Osteocyte (in vitro differentiated cells): Measurements from ENCODE around the gene SRPX2. TPM values are rescaled to one million over a fixed set of nuclear protein-coding genes. Genes with fewer than 3 reads are reported as not detected.
"Not testable (repeated sequence)": the region's sequence is repeated elsewhere in the genome, so short reads cannot be mapped to it uniquely, and the experiment has no call there.

Experiments
- DNase-seq: peaks from one replicate; pipeline ENCODE4 v3.0.0; 2021; ENCODE audit warnings: mixed read lengths; ENCODE audit not compliant: unreplicated experiment; ENCODE audit errors: extremely low spot score
- H3K27ac Mint-ChIP-seq: one replicate; pipeline ENCODE4 v1.8.0; 2021; ENCODE audit warnings: mild to moderate bottlenecking, mixed read lengths; ENCODE audit not compliant: unreplicated experiment
- H3K27me3 Mint-ChIP-seq: one replicate; pipeline ENCODE4 v1.8.0; 2021; ENCODE audit warnings: mixed read lengths; ENCODE audit not compliant: unreplicated experiment
- H3K36me3 Mint-ChIP-seq: one replicate; pipeline ENCODE4 v1.8.0; 2021; ENCODE audit warnings: mixed read lengths; ENCODE audit not compliant: unreplicated experiment
- H3K4me1 Mint-ChIP-seq: one replicate; pipeline ENCODE4 v1.8.0; 2021; ENCODE audit warnings: mixed read lengths; ENCODE audit not compliant: unreplicated experiment
- H3K4me3 Mint-ChIP-seq: one replicate; pipeline ENCODE4 v1.8.0; 2021; ENCODE audit warnings: mild to moderate bottlenecking, moderate library complexity, mixed read lengths; ENCODE audit not compliant: unreplicated experiment
- H3K9me3 Mint-ChIP-seq: one replicate; pipeline ENCODE4 v1.8.0; 2021; ENCODE audit warnings: mixed read lengths; ENCODE audit not compliant: unreplicated experiment
- total RNA-seq: library from RNA; stranded (reverse); gene quantifications from 2 replicates; pipeline ENCODE4 v1.2.1, GENCODE V29; 2021
- TF ChIP-seq, protein P1 (sequence below): fragments of 200-600 bp; sonication (generic); IDR thresholded peaks from 2 replicates; pipeline ENCODE4 v1.5.0; 2021; ENCODE audit warnings: antibody characterized with exemption, mild to moderate bottlenecking, moderate library complexity

The SRPX2 gene
- total RNA-seq, 1 donor from 2014 or later, result 47.9 TPM

DNA sequence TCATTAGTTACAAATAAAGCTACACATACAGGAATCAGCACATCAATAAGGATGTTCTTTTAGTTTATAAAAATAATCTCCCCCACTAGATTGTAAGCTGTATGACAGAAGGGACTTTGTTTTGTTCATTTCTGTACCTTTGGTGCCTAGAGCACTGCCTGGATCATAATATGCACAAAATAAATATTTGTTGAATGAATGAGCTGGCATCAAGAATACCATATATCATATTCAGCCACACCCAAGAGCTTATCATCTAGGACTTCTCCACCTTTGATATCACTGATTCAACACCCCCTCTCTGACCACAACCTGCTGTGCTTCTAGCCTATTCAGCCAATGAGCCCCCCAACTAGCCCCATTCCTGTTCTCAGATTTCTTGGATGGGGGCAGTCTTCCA lies 77.3 kb downstream of the SRPX2 start:
- DNase-seq, result no peak
- Mint-ChIP-seq H3K36me3 (no peaks in the 10 kb centered on the region), H3K27me3 (no peaks in the 10 kb centered on the region), H3K9me3 (no peaks in the 10 kb centered on the region), H3K4me1 (peaks cover 14% of the 10 kb centered on the region), H3K27ac (no peak overlapping the region), H3K4me3 (no peak overlapping the region)
- TF ChIP-seq, protein P1, sequence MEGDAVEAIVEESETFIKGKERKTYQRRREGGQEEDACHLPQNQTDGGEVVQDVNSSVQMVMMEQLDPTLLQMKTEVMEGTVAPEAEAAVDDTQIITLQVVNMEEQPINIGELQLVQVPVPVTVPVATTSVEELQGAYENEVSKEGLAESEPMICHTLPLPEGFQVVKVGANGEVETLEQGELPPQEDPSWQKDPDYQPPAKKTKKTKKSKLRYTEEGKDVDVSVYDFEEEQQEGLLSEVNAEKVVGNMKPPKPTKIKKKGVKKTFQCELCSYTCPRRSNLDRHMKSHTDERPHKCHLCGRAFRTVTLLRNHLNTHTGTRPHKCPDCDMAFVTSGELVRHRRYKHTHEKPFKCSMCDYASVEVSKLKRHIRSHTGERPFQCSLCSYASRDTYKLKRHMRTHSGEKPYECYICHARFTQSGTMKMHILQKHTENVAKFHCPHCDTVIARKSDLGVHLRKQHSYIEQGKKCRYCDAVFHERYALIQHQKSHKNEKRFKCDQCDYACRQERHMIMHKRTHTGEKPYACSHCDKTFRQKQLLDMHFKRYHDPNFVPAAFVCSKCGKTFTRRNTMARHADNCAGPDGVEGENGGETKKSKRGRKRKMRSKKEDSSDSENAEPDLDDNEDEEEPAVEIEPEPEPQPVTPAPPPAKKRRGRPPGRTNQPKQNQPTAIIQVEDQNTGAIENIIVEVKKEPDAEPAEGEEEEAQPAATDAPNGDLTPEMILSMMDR, result no peak

DNA sequence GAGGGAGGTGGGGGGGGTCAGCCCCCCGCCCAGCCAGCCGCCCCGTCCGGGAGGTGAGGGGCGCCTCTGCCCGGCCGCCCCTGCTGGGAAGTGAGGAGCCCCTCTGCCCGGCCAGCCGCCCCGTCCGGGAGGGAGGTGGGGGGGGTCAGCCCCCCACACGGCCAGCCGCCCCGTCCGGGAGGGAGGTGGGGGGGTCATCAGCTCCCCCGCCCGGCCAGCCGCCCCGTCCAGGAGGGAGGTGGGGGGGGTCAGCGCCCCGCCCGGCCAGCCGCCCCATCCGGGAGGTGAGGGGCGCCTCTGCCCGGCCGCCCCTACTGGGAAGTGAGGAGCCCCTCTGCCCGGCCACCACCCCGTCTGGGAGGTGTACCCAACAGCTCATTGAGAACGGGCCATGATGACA lies 80.0 kb downstream of the SRPX2 start:
- H3K27ac Mint-ChIP-seq, H3K9me3 Mint-ChIP-seq, H3K4me3 Mint-ChIP-seq, H3K27me3 Mint-ChIP-seq, H3K36me3 Mint-ChIP-seq, DNase-seq: not testable (repeated sequence)
- H3K4me1 Mint-ChIP-seq, result peaks cover 16% of the 10 kb centered on the region

Other genes starting within 250 kb of the SRPX2 start
- gene PCDH19, start 233.9 kb upstream of the SRPX2 start, total RNA-seq, result 1.7 and 2.7 TPM in 2 replicates
- not detected in 2 replicates for gene TNMD, start 59.3 kb upstream of the SRPX2 start, total RNA-seq
- gene TSPAN6, start 7.4 kb upstream of the SRPX2 start, total RNA-seq, result 49.3 and 50.8 TPM in 2 replicates
- gene SYTL4, start 87.9 kb downstream of the SRPX2 start, total RNA-seq, result 19.7 and 23.2 TPM in 2 replicates
- 12.2 and 14.8 TPM in 2 replicates for gene CSTF2, start 176.2 kb downstream of the SRPX2 start, total RNA-seq
- gene NOX1, start 230.2 kb downstream of the SRPX2 start, total RNA-seq, result not detected in 2 replicates